GM23338 (cell line): ENCODE results near the gene IPP.
"Not testable (repeated sequence)": the region's sequence is repeated elsewhere in the genome, so short reads cannot be mapped to it uniquely, and the experiment has no call there.

Source experiments
- CREB1 ChIP-seq: fragments of 250-450 bp; sonication (Bioruptor Pico); IDR thresholded peaks from 2 replicates; pipeline ENCODE4 v1.5.0; 2020; ENCODE audit warnings: low read depth, mild to moderate bottlenecking, moderate library complexity
- EZH2 ChIP-seq: fragments of 200-600 bp; sonication (generic); IDR thresholded peaks from one replicate; pipeline ENCODE4 v1.8.0; 2017; ENCODE audit warnings: antibody characterized with exemption, mild to moderate bottlenecking, low read depth; ENCODE audit not compliant: unreplicated experiment
- EZH2phosphoT487 ChIP-seq: fragments of 200-600 bp; sonication (generic); IDR thresholded peaks from one replicate; pipeline ENCODE4 v1.8.1; 2018; ENCODE audit warnings: antibody characterized with exemption; ENCODE audit not compliant: unreplicated experiment
- JUNB ChIP-seq: IDR thresholded peaks from one replicate; pipeline ENCODE4 v1.6.1; 2016; ENCODE audit warnings: antibody characterized with exemption; ENCODE audit not compliant: unreplicated experiment
- NANOG ChIP-seq: IDR thresholded peaks from 2 replicates; pipeline ENCODE4 v1.6.1; 2016; ENCODE audit warnings: antibody characterized with exemption, borderline replicate concordance
- POLR2AphosphoS5 ChIP-seq: IDR thresholded peaks from 2 replicates; pipeline ENCODE4 v1.6.1; 2016; ENCODE audit warnings: antibody characterized with exemption, low read depth
- STAT1 ChIP-seq: IDR thresholded peaks from one replicate; pipeline ENCODE4 v1.6.1; 2016; ENCODE audit warnings: antibody characterized with exemption; ENCODE audit not compliant: unreplicated experiment
- ZNF114 ChIP-seq: fragments of 250-450 bp; sonication (Bioruptor Pico); IDR thresholded peaks from 2 replicates; pipeline ENCODE4 v1.5.0; 2020; ENCODE audit warnings: mild to moderate bottlenecking, moderate library complexity
- TF ChIP-seq, protein P1 (sequence below), 2 experiments: fragments of 200-600 bp in 1 of 2; sonication (generic) in 1 of 2; conservative IDR thresholded peaks; 2 replicates each; pipeline versions ENCODE4 v1.5.1 to v1.6.1; 2016 to 2017; ENCODE audit warnings: antibody characterized with exemption in 2 of 2, low read depth in 2 of 2, mild to moderate bottlenecking in 2 of 2, moderate library complexity in 1 of 2
- TF ChIP-seq, protein P2 (sequence below): IDR thresholded peaks from one replicate; pipeline ENCODE4 v1.6.1; 2018; ENCODE audit warnings: antibody characterized with exemption; ENCODE audit not compliant: unreplicated experiment
- TF ChIP-seq, protein P3 (sequence below): fragments of 250-450 bp; sonication (Bioruptor Pico); IDR thresholded peaks from 2 replicates; pipeline ENCODE4 v1.5.0; 2020; ENCODE audit warnings: mild to moderate bottlenecking, moderate library complexity
- TF ChIP-seq, protein P4 (sequence below): IDR thresholded peaks from 2 replicates; pipeline ENCODE4 v1.6.1; 2016; ENCODE audit warnings: antibody characterized with exemption

DNA sequence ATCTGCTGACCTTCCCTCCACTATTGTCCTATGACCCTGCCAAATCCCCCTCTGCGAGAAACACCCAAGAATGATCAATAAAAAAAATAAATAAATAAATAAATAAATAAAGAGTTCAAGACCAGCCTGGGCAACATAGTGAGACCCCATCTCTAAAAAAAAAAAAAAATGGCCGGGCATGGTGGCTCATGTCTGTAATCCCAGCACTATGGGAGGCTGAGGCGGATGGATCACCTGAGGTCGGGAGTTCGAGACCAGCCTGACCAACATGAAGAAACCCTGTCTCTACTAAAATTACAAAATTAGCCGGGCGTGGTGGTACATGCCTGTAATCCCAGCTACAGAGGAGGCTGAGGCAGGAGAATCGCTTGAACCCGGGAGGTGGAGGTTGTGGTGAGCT is 24.4 kb downstream of the IPP start:
- TF ChIP-seq, protein P1, sequence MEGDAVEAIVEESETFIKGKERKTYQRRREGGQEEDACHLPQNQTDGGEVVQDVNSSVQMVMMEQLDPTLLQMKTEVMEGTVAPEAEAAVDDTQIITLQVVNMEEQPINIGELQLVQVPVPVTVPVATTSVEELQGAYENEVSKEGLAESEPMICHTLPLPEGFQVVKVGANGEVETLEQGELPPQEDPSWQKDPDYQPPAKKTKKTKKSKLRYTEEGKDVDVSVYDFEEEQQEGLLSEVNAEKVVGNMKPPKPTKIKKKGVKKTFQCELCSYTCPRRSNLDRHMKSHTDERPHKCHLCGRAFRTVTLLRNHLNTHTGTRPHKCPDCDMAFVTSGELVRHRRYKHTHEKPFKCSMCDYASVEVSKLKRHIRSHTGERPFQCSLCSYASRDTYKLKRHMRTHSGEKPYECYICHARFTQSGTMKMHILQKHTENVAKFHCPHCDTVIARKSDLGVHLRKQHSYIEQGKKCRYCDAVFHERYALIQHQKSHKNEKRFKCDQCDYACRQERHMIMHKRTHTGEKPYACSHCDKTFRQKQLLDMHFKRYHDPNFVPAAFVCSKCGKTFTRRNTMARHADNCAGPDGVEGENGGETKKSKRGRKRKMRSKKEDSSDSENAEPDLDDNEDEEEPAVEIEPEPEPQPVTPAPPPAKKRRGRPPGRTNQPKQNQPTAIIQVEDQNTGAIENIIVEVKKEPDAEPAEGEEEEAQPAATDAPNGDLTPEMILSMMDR (conservative IDR thresholded peaks at IDR 0.05; ENCODE audit: low read depth in 2 of 2) = not testable (repeated sequence)
- TF ChIP-seq NANOG; EZH2; POLR2AphosphoS5; CREB1 (CRISPR knock-in tag); JUNB; EZH2phosphoT487; STAT1; ZNF114 (CRISPR knock-in tag): not testable (repeated sequence)
- TF ChIP-seq, protein P2, sequence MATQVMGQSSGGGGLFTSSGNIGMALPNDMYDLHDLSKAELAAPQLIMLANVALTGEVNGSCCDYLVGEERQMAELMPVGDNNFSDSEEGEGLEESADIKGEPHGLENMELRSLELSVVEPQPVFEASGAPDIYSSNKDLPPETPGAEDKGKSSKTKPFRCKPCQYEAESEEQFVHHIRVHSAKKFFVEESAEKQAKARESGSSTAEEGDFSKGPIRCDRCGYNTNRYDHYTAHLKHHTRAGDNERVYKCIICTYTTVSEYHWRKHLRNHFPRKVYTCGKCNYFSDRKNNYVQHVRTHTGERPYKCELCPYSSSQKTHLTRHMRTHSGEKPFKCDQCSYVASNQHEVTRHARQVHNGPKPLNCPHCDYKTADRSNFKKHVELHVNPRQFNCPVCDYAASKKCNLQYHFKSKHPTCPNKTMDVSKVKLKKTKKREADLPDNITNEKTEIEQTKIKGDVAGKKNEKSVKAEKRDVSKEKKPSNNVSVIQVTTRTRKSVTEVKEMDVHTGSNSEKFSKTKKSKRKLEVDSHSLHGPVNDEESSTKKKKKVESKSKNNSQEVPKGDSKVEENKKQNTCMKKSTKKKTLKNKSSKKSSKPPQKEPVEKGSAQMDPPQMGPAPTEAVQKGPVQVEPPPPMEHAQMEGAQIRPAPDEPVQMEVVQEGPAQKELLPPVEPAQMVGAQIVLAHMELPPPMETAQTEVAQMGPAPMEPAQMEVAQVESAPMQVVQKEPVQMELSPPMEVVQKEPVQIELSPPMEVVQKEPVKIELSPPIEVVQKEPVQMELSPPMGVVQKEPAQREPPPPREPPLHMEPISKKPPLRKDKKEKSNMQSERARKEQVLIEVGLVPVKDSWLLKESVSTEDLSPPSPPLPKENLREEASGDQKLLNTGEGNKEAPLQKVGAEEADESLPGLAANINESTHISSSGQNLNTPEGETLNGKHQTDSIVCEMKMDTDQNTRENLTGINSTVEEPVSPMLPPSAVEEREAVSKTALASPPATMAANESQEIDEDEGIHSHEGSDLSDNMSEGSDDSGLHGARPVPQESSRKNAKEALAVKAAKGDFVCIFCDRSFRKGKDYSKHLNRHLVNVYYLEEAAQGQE = not testable (repeated sequence)
- TF ChIP-seq, protein P3, sequence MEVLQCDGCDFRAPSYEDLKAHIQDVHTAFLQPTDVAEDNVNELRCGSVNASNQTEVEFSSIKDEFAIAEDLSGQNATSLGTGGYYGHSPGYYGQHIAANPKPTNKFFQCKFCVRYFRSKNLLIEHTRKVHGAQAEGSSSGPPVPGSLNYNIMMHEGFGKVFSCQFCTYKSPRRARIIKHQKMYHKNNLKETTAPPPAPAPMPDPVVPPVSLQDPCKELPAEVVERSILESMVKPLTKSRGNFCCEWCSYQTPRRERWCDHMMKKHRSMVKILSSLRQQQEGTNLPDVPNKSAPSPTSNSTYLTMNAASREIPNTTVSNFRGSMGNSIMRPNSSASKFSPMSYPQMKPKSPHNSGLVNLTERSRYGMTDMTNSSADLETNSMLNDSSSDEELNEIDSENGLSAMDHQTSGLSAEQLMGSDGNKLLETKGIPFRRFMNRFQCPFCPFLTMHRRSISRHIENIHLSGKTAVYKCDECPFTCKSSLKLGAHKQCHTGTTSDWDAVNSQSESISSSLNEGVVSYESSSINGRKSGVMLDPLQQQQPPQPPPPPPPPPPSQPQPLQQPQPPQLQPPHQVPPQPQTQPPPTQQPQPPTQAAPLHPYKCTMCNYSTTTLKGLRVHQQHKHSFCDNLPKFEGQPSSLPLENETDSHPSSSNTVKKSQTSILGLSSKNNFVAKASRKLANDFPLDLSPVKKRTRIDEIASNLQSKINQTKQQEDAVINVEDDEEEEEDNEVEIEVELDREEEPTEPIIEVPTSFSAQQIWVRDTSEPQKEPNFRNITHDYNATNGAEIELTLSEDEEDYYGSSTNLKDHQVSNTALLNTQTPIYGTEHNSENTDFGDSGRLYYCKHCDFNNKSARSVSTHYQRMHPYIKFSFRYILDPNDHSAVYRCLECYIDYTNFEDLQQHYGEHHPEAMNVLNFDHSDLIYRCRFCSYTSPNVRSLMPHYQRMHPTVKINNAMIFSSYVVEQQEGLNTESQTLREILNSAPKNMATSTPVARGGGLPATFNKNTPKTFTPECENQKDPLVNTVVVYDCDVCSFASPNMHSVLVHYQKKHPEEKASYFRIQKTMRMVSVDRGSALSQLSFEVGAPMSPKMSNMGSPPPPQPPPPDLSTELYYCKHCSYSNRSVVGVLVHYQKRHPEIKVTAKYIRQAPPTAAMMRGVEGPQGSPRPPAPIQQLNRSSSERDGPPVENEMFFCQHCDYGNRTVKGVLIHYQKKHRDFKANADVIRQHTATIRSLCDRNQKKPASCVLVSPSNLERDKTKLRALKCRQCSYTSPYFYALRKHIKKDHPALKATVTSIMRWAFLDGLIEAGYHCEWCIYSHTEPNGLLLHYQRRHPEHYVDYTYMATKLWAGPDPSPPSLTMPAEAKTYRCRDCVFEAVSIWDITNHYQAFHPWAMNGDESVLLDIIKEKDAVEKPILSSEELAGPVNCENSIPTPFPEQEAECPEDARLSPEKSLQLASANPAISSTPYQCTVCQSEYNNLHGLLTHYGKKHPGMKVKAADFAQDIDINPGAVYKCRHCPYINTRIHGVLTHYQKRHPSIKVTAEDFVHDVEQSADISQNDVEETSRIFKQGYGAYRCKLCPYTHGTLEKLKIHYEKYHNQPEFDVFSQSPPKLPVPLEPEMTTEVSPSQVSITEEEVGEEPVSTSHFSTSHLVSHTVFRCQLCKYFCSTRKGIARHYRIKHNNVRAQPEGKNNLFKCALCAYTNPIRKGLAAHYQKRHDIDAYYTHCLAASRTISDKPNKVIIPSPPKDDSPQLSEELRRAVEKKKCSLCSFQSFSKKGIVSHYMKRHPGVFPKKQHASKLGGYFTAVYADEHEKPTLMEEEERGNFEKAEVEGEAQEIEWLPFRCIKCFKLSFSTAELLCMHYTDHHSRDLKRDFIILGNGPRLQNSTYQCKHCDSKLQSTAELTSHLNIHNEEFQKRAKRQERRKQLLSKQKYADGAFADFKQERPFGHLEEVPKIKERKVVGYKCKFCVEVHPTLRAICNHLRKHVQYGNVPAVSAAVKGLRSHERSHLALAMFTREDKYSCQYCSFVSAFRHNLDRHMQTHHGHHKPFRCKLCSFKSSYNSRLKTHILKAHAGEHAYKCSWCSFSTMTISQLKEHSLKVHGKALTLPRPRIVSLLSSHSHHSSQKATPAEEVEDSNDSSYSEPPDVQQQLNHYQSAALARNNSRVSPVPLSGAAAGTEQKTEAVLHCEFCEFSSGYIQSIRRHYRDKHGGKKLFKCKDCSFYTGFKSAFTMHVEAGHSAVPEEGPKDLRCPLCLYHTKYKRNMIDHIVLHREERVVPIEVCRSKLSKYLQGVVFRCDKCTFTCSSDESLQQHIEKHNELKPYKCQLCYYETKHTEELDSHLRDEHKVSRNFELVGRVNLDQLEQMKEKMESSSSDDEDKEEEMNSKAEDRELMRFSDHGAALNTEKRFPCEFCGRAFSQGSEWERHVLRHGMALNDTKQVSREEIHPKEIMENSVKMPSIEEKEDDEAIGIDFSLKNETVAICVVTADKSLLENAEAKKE (CRISPR knock-in tag) = not testable (repeated sequence)
- TF ChIP-seq, protein P4, sequence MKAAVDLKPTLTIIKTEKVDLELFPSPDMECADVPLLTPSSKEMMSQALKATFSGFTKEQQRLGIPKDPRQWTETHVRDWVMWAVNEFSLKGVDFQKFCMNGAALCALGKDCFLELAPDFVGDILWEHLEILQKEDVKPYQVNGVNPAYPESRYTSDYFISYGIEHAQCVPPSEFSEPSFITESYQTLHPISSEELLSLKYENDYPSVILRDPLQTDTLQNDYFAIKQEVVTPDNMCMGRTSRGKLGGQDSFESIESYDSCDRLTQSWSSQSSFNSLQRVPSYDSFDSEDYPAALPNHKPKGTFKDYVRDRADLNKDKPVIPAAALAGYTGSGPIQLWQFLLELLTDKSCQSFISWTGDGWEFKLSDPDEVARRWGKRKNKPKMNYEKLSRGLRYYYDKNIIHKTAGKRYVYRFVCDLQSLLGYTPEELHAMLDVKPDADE = not testable (repeated sequence)
